Fibroblast of peridontal ligament (primary cell): ENCODE results near the gene CNTNAP3B.
"Not testable (repeated sequence)": the region's sequence is repeated elsewhere in the genome, so short reads cannot be mapped to it uniquely, and the experiment has no call there.

Experiments used
- DNase-seq: peaks from one replicate; pipeline ENCODE4 v3.0.0-alpha.2; 2010; ENCODE audit errors: extremely low read depth

The CNTNAP3B gene

GRCh38 chr9:42129073-42129729 lies at the start of gene CNTNAP3B:
Gene CNTNAP3B (minus strand): TSS chr9:42129426. CDS start chr9:42129094, 332 bp downstream.
- not testable (repeated sequence) for DNase-seq

GRCh38 chr9:42160299-42160698 lies 31.1 kb upstream of the CNTNAP3B start:
- not testable (repeated sequence) for DNase-seq

- DNase-seq: not testable (repeated sequence)
Observed at GRCh38 chr9:42127056-42127841, 2.0 kb downstream of the CNTNAP3B start.

- not testable (repeated sequence) for DNase-seq
Observed at GRCh38 chr9:42121007-42121406, 8.2 kb downstream of the CNTNAP3B start.

- DNase-seq: not testable (repeated sequence)
Observed at GRCh38 chr9:42095929-42096328, 33.3 kb downstream of the CNTNAP3B start.

GRCh38 chr9:42084559-42084952 lies 44.7 kb downstream of the CNTNAP3B start:
- DNase-seq: not testable (repeated sequence)

- not testable (repeated sequence) for DNase-seq
Observed at GRCh38 chr9:42083877-42084558, 45.2 kb downstream of the CNTNAP3B start.

GRCh38 chr9:42080376-42080775 lies 48.9 kb downstream of the CNTNAP3B start:
- DNase-seq: not testable (repeated sequence)

GRCh38 chr9:42074868-42075267 lies 54.4 kb downstream of the CNTNAP3B start:
- DNase-seq: not testable (repeated sequence)

- not testable (repeated sequence) for DNase-seq
Observed at GRCh38 chr9:42071026-42071425, 58.2 kb downstream of the CNTNAP3B start.

- DNase-seq: not testable (repeated sequence)
Observed at GRCh38 chr9:42070035-42070799, 59.0 kb downstream of the CNTNAP3B start.

GRCh38 chr9:42053874-42054273 lies 75.4 kb downstream of the CNTNAP3B start:
- DNase-seq: not testable (repeated sequence)

- not testable (repeated sequence) for DNase-seq
Observed at GRCh38 chr9:42050701-42051100, 78.5 kb downstream of the CNTNAP3B start.

- DNase-seq: not testable (repeated sequence)
Observed at GRCh38 chr9:42044422-42045010, 84.7 kb downstream of the CNTNAP3B start.

- DNase-seq: not testable (repeated sequence)
Observed at GRCh38 chr9:42033541-42033940, 95.7 kb downstream of the CNTNAP3B start.

- DNase-seq: not testable (repeated sequence)
Observed at GRCh38 chr9:42020639-42021038, 108.6 kb downstream of the CNTNAP3B start.

- DNase-seq: not testable (repeated sequence)
Observed at GRCh38 chr9:42018220-42018922, 110.9 kb downstream of the CNTNAP3B start.

- DNase-seq: not testable (repeated sequence)
Observed at GRCh38 chr9:42014317-42014716, 114.9 kb downstream of the CNTNAP3B start.

- DNase-seq: not testable (repeated sequence)
Observed at GRCh38 chr9:41991607-41992006, 137.6 kb downstream of the CNTNAP3B start.

GRCh38 chr9:41980271-41980670 lies 149.0 kb downstream of the CNTNAP3B start:
- not testable (repeated sequence) for DNase-seq
